HG03558 (cell line): Measurements from ENCODE around the gene CCNH.

ENCODE experiments used
- ATAC-seq: cut with Tn5 transposase; IDR thresholded peaks from one replicate; pipeline ENCODE4 v1.9.1; 2021; ENCODE audit warnings: moderate number of reproducible peaks; ENCODE audit not compliant: unreplicated experiment; ENCODE audit errors: extremely low read depth

CCNH gene

DNA sequence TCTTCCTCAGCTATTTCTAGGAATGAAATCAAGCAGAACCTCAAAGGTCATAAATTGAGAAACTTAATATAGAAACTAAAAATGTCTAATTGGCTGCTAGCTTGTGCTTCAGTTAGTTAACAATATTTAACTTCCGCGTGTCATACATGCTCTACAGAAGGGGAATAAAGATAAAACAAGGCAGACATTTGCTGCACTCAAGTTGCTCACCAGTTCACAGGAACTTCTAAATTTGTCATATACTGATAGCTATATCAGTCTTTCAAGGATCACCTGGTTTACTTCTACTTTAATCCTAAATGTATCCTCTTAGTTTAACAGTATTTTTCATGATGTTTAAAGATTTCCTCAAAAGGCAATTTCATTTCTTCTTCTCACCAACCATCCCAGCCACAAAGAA is 8.4 kb downstream of the CCNH start:
- ATAC-seq, result no peak

DNA sequence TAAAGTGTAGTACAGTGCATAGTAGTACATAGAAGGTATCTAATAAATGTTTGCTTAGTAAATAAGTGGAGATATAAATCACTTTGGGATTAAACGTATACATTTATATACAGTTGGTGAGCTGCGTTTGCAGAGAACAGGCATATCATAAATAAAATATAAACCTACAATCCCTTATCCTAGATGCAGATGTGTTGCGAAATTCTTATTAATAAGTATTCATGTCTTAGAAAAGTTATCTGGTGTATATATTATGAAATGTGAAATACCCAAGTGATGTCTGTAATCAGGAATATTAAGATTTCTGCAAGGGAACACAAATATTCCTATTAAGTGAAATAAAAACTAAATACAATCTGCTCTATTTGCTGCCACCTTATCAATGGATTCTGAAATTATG is 8.8 kb downstream of the CCNH start:
- no peak for ATAC-seq

GRCh38 chr5:87403409-87403808 is 9.3 kb downstream of the CCNH start:
- ATAC-seq, result no peak

DNA sequence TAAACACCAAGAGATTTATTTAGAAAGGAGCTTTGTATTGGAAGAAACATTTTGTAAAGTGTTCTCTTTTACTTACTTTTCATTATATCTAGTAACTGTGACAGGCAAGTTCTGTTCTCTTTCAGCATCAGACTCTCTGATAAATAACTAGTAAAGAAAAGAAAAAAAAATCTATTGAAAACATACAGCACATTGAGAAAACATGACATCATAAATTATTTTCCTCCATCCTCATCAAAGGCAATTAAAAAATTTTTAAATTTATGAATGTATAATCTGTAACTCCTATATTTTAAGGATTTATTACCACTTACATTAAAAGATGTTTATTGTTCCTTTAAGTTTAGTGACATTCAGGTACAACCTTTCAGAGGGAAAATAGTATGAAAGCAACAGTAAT is 11.1 kb downstream of the CCNH start:
- ATAC-seq, result no peak

GRCh38 chr5:87400305-87400899 is 12.3 kb downstream of the CCNH start:
- peak; percentile 64 for ATAC-seq

- no peak for ATAC-seq
These were observed 13.0 kb downstream of the CCNH start for GRCh38 chr5:87399720-87400119.

DNA sequence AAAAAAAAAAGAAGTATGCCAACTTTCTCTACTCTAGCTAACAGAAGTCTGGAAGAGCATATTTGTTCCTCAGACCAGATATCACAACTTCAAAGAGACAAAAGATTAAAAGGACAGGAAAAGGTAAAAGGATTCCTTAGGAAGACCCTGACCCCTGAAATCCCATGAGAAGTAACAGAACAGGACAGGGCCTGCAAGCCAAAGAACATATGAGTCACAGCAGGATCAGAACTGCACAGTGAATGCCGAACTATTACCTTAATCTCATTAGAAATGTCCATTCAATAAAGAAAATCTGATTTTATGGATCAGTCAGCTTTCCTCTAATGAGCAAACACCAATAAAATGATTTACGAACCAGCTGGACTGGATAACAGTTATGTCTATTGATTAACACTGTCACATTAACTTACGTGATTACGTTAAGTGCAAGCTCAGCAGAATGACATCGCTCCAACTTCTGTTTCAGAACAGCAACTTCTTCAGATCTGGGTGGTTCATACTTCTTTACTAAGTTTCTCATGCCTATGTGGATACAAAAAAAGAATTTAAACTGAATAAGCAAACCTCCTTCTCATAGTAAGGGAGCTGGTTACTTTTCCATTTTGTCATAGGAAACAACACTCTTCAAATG is 13.6 kb downstream of the CCNH start:
- no peak for ATAC-seq

- ATAC-seq, result no peak
These were observed 18.1 kb downstream of the CCNH start for GRCh38 chr5:87394411-87395165.

- no peak for ATAC-seq
These were observed 19.4 kb downstream of the CCNH start for GRCh38 chr5:87393331-87393730.

DNA sequence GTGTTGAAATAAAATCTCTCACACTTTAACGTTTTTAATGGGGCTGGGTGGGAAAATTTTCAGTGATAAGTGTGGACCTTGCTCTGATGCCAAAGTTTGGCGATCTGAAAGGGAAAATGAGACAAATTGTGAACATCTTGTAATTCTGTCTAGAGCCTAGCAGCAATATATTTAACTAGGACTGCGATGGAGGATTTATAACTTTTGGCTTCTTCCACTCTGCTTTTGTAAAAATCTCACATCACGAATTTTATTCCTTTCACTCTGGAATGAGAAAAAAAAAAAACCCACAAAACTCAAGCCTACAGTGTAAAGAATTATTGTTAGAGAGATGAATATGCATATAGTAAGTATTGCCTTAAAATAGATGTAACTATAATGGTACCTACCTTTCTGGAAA is 19.9 kb downstream of the CCNH start:
- ATAC-seq, result no peak

DNA sequence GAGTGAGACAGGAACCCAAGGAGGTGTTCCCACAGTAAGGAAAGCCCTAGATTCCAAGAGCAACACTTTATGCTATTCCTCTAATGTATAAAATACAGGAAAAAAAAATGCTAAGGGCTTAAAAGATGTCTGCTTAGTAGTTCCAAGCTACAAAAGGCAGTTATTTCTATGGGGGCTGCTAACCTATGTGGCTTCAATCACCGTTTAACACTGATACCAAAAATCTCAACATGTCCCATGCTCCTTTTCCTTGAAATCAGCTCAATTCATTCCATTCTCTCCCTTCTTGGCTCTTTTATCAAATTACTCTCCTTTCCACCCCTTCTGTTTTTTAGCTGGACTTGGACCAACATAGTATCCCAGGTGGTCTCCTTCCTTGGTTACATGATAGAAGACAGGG is 20.6 kb downstream of the CCNH start:
- no peak for ATAC-seq

GRCh38 chr5:87390576-87391199 is 22.0 kb downstream of the CCNH start:
- no peak for ATAC-seq

DNA sequence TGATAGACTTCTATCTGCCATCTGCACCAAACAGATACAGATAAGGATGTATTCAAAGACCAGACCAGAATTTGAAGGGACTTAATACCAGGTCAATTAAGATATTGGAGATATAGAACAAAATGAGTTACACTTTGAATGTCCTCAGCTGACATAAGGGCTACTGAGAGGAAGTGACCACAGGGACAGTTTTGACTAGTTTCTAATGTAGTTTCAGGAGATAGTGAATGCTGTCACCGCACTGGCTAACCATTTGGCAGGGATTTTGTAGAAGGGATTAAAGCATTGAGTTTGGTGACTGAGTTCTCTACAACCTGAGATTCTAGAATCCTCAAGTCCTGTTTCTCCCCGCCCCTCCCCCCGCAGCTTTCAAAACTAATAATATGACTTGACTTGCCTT is 22.7 kb downstream of the CCNH start:
- ATAC-seq, result no peak

- ATAC-seq, result no peak
These were observed 23.3 kb downstream of the CCNH start for GRCh38 chr5:87389296-87390034.

DNA sequence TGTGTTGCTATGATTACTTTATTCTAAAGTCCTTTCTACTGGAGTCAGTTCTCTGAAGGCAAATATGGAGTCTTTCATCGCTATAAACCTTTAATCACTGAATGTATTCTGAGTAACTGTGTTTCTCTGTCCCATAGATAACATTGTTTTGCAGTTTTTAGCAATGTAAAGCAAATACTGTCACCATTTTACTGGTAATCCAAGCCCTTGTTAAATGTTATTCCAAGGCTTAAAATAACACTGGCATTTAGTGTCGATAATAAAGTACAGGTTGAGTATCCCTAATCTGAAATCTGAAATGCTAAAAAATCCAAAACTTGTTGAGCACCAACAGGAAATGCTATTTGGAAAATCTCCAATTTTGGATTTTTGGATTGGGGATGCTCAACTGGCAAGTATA is 24.6 kb downstream of the CCNH start:
- no peak for ATAC-seq

GRCh38 chr5:87385802-87386201 is 26.9 kb downstream of the CCNH start:
- ATAC-seq, result no peak

DNA sequence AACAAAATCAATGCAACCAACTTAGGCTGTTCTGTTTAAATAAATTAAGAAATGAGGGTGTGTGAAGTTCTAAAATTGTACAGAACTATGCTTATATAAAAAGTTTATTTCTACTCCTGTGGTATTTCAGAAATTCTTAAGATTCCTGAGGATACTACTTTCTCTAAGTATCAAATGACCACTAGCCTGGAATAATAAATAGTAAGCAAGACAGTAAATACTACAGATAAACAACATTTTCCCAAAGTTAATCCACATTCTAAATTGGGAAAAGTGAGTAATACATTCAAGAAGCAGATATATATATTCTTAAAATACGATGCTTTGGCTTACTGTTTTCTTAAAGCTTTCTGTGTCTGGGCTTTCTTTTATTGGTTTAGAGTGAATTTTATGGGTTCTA is 29.5 kb downstream of the CCNH start:
- no peak for ATAC-seq

- no peak for ATAC-seq
These were observed 30.5 kb downstream of the CCNH start for GRCh38 chr5:87382224-87382623.

DNA sequence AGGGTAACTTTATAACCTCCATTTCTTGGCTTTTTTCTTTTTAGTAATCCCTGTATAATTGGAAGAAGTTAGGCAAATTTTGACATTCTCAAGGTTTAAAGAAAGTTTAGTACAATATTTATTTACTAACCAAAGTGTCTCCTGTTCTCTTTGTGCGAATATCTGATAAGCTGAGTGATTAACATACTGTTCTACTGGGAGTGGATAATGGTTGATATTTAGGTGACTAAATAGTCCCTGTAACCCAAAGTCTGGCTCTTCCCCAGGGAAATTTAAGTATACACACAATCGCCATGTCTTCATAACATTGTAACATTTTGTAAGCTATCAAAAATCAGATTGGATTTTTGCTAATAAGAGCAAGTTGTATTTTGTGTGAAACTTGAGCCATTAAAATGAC is 40.0 kb downstream of the CCNH start:
- no peak for ATAC-seq

DNA sequence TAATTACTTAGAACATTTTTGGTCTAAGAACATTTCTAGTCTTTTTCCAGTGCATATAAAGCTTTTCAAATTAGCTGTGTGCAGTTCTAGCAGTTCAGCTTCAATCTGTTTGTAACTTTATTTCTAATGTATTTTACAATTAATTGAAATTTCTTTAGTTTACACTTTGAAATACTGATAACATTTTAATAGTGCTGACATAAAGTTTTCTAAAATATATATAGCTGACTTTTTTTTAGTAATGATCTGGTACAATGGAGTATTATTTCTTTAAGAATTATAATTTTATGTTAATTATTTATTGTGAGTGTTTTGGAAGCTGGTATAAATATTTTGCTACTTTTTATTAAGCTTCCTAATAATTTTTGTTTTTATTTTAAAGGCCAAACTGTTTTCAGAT is 43.3 kb downstream of the CCNH start:
- no peak for ATAC-seq

GRCh38 chr5:87368601-87369000 is 44.1 kb downstream of the CCNH start:
- ATAC-seq, result no peak
